HG03354 (cell line): ENCODE data around the gene LMF1.

ENCODE experiments used
- ATAC-seq: cut with Tn5 transposase; IDR thresholded peaks from one replicate; pipeline ENCODE4 v1.9.1; 2021; ENCODE audit warnings: mild to moderate bottlenecking; ENCODE audit not compliant: unreplicated experiment, poor library complexity, severe bottlenecking

The LMF1 gene

DNA sequence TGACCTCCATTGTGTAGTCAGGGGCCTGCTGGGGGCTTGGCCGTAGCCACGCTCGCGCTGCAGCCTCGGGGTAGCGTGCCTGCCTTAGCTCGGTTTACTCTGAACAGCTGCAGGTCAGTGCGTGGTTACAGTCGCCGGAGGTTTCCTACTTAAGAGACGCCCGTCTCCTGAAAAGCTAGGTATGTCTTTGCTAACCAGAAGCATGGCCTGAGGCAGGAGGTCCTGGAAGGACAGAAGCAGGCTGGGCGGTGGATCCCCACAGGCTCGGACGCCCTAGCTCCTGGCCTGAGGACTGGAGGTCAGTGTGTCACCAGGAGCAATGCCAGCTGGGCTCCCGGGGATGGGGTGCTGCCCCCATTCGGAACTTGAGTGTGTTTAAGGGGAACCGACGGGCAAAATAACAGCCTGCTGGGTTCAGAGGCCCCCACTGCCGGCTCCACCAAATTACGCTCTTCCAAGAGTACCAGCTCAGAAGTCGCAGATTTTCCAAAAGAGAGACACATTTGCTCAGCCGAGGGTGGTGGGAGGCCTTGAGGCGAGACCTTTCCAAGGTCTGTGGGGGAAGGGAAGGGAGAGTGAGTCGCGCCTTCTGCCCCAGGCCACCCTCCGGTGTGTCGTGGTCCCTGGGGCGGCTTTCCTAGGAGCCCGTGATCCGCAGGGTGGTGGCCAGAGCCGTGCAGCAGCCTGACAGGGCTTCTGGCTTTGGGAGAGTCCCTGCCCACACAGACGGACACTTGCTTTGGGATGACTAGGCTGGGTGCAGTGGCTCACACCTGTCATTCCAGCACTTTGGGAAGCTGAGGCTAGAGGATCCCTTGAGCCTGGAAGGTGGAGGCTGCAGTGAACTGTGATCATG, 166.4 kb downstream of the LMF1 start:
- no peak for ATAC-seq

DNA sequence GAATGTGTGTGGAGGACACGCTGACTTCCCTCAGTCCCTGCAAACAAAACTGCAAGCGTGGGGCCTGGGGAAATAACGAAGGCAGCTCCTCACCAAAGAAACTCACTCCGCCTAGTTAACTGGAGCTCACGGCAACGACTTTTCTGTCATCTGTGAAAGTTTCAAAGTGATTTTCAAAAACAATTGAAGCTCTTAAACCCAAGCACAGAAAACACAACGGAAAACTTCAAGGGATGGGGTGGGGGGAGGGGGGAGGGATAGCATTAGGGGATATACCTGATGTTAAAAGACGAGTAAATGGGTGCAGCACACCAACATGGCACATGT, 167.1 kb downstream of the LMF1 start:
- ATAC-seq: no peak
